Trophoblast cell (in vitro differentiated cells and primary cell): ENCODE measurements around the gene PCLO.

Source experiments
- DNase-seq, 2 donors: peaks; one replicate each; pipeline ENCODE4 v3.0.0-alpha.2; 2016
- H2AFZ ChIP-seq: 2 replicates; pipeline ENCODE4 v1.6.1; 2013; ENCODE audit warnings: low read length, moderate library complexity, mild to moderate bottlenecking; ENCODE audit not compliant: insufficient read depth, poor library complexity
- H2AK5ac ChIP-seq: 2 replicates; pipeline ENCODE4 v1.6.1; 2013; ENCODE audit warnings: mild to moderate bottlenecking, low read length
- H2BK120ac ChIP-seq: 2 replicates; pipeline ENCODE4 v1.6.1; 2013; ENCODE audit warnings: low read length, mild to moderate bottlenecking, moderate library complexity; ENCODE audit not compliant: insufficient read depth, poor library complexity
- H2BK12ac ChIP-seq: 2 replicates; pipeline ENCODE4 v1.6.1; 2013; ENCODE audit warnings: mild to moderate bottlenecking, low read length, moderate library complexity
- H2BK5ac ChIP-seq: 2 replicates; pipeline ENCODE4 v1.6.1; 2013; ENCODE audit warnings: low read length, low read depth, moderate library complexity, mild to moderate bottlenecking; ENCODE audit not compliant: poor library complexity
- H3K14ac ChIP-seq: 2 replicates; pipeline ENCODE4 v1.6.1; 2013; ENCODE audit warnings: mild to moderate bottlenecking, low read length
- H3K18ac ChIP-seq: 2 replicates; pipeline ENCODE4 v1.6.1; 2013; ENCODE audit warnings: mild to moderate bottlenecking, low read length
- H3K23ac ChIP-seq: 2 replicates; pipeline ENCODE4 v1.6.1; 2013; ENCODE audit warnings: low read length
- H3K27ac ChIP-seq: 2 replicates; pipeline ENCODE4 v1.5.1; 2013; ENCODE audit warnings: low read depth, mild to moderate bottlenecking, inconsistent platforms, low read length, moderate library complexity
- H3K27me3 ChIP-seq: 2 replicates; pipeline ENCODE4 v1.6.1; 2013; ENCODE audit warnings: inconsistent platforms, mild to moderate bottlenecking, low read length, moderate library complexity; ENCODE audit not compliant: insufficient read depth
- H3K36me3 ChIP-seq, 2 experiments: 1 replicate in 1 of 2; 2 replicates in 1 of 2; pipeline ENCODE4 v1.6.1; 2013; ENCODE audit warnings: low read length in 2 of 2, mild to moderate bottlenecking in 2 of 2, moderate library complexity in 1 of 2; ENCODE audit not compliant: insufficient read depth in 2 of 2, control insufficient read depth in 1 of 2
- H3K4ac ChIP-seq: 2 replicates; pipeline ENCODE4 v1.6.1; 2013; ENCODE audit warnings: low read depth, mild to moderate bottlenecking, low read length, moderate library complexity
- H3K4me1 ChIP-seq, 2 experiments: 1 replicate in 1 of 2; 2 replicates in 1 of 2; pipeline ENCODE4 v1.6.1; 2013; ENCODE audit warnings: low read length in 2 of 2, mild to moderate bottlenecking in 2 of 2, moderate library complexity in 1 of 2; ENCODE audit not compliant: insufficient read depth in 2 of 2, control insufficient read depth in 1 of 2
- H3K4me2 ChIP-seq: 2 replicates; pipeline ENCODE4 v1.6.1; 2013; ENCODE audit warnings: inconsistent platforms, mild to moderate bottlenecking, low read length, moderate library complexity
- H3K4me3 ChIP-seq: 2 replicates; pipeline ENCODE4 v1.5.1; 2013; ENCODE audit warnings: mild to moderate bottlenecking, low read depth, low read length, inconsistent platforms
- H3K79me1 ChIP-seq: one replicate; pipeline ENCODE4 v1.6.1; 2013; ENCODE audit warnings: low read length
- H3K79me2 ChIP-seq: 2 replicates; pipeline ENCODE4 v1.6.1; 2013; ENCODE audit warnings: low read length, mild to moderate bottlenecking; ENCODE audit not compliant: control insufficient read depth, insufficient read depth, poor library complexity
- H3K9ac ChIP-seq: 2 replicates; pipeline ENCODE4 v1.6.1; 2013; ENCODE audit warnings: mild to moderate bottlenecking, low read length
- H3K9me3 ChIP-seq: 2 replicates; pipeline ENCODE4 v1.6.1; 2013; ENCODE audit warnings: low read depth, mild to moderate bottlenecking, control low read depth, inconsistent platforms, low read length; ENCODE audit not compliant: insufficient read depth
- H4K12ac ChIP-seq: 2 replicates; pipeline ENCODE4 v1.6.1; 2013; ENCODE audit warnings: low read depth, mild to moderate bottlenecking, low read length, moderate library complexity
- H4K8ac ChIP-seq: 2 replicates; pipeline ENCODE4 v1.6.1; 2013; ENCODE audit warnings: low read depth, mild to moderate bottlenecking, low read length, moderate library complexity
- H4K91ac ChIP-seq: one replicate; pipeline ENCODE4 v1.6.1; 2013; ENCODE audit warnings: low read depth, mild to moderate bottlenecking, low read length, moderate library complexity
- WGBS: extraction: QIAGEN DNeasy Blood & Tissue Kit; methylation state at CpG from one replicate; pipeline ENCODE4 v1.1.7; 2013; ENCODE audit warnings: missing lambda C conversion rate; ENCODE audit not compliant: insufficient read length, insufficient coverage; ENCODE audit errors: extremely low coverage; 5-methylcytosine and 5-hydroxymethylcytosine counted together

PCLO gene

DNA sequence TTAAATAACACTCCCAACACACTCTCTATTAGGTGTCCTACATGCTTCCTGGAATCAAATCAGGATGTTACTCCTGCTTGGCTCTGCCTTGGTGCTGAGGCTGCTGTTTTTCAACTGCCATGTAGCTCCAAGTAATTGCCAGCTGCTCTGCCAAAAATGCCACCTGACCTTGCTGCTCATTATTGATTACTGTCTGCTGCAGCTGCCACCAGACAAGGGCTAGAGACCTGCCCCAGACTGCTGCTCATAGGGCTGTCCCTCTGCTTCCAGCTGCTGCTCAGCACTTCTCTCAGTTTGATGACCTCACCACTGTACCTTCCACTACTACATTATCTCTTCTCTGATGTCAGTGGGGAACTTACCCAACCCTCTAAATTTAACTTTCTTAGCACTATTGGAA, 102.5 kb downstream of the PCLO start:
- H2BK12ac ChIP-seq, result no peak overlapping the region
- no peak overlapping the region for H3K4ac ChIP-seq
- H3K14ac ChIP-seq, result no peak overlapping the region
- no peak overlapping the region for H4K12ac ChIP-seq
- H2AFZ ChIP-seq, result no peak overlapping the region
- no peaks in the 10 kb centered on the region for H3K79me1 ChIP-seq
- no peak overlapping the region for H2BK5ac ChIP-seq
- DNase-seq, result no peak
- H3K27me3 ChIP-seq, result no peaks in the 10 kb centered on the region
- H3K27ac ChIP-seq, result no peak overlapping the region
- no peaks in the 10 kb centered on the region for H3K36me3 ChIP-seq
- H3K18ac ChIP-seq, result no peak overlapping the region
- no peak overlapping the region for H3K4me3 ChIP-seq
- H3K9ac ChIP-seq, result no peak overlapping the region
- no peaks in the 10 kb centered on the region for H3K4me1 ChIP-seq
- no peak overlapping the region for H2AK5ac ChIP-seq
- H4K91ac ChIP-seq, result no peak overlapping the region
- H2BK120ac ChIP-seq, result no peak overlapping the region
- no peaks in the 10 kb centered on the region for H3K9me3 ChIP-seq
- no peaks in the 10 kb centered on the region for H3K79me2 ChIP-seq
- H3K4me2 ChIP-seq, result no peak overlapping the region
- no peak overlapping the region for H4K8ac ChIP-seq
- H3K23ac ChIP-seq, result no peak overlapping the region

DNA sequence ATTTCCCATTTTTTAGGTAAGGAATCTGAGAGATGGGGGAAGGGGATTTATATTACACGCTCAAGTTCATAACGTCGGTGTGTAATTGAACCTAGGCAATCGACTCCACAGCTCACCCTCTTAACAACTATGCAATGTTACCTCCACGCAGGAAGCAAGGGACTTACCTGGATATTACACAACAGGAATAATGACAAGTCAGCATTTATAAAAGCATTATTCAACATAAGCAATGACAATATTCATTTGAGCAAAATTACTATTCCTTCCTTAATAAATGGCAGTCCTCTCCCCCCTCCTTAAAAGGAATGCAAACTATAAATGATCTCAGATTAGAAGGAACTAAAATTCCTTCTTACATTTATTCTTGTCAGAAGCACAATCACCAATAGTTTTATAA, 104.0 kb downstream of the PCLO start:
- Histone ChIP-seq H2BK120ac (no peak overlapping the region), H3K36me3 (no peaks in the 10 kb centered on the region), H4K91ac (no peak overlapping the region), H3K9me3 (no peaks in the 10 kb centered on the region), H2BK5ac (no peak overlapping the region), H4K12ac (no peak overlapping the region), H3K23ac (no peak overlapping the region), H3K4ac (no peak overlapping the region), H4K8ac (no peak overlapping the region), H2BK12ac (no peak overlapping the region), H3K4me1 (no peaks in the 10 kb centered on the region), H3K9ac (no peak overlapping the region), H3K14ac (no peak overlapping the region), H3K18ac (no peak overlapping the region), H3K4me2 (no peak overlapping the region), H2AFZ (no peak overlapping the region), H3K79me2 (no peaks in the 10 kb centered on the region), H3K27ac (no peak overlapping the region), H2AK5ac (no peak overlapping the region), H3K27me3 (no peaks in the 10 kb centered on the region), H3K4me3 (no peak overlapping the region), H3K79me1 (no peaks in the 10 kb centered on the region)
- no peak for DNase-seq
- no CpG with 5 or more reads among the region's 5 CpGs for WGBS

- H3K79me1 ChIP-seq, result no peaks in the 10 kb centered on the region
- no peaks in the 10 kb centered on the region for H3K79me2 ChIP-seq
- no peaks in the 10 kb centered on the region for H3K27me3 ChIP-seq
- H2BK5ac ChIP-seq, result no peak overlapping the region
- no peak overlapping the region for H4K8ac ChIP-seq
- no peak overlapping the region for H3K4me3 ChIP-seq
- H3K9me3 ChIP-seq, result no peaks in the 10 kb centered on the region
- no peak overlapping the region for H2AFZ ChIP-seq
- no peak overlapping the region for H2BK12ac ChIP-seq
- no peak overlapping the region for H4K91ac ChIP-seq
- no peak overlapping the region for H3K9ac ChIP-seq
- no peak for DNase-seq
- no peak overlapping the region for H2AK5ac ChIP-seq
- no peak overlapping the region for H3K23ac ChIP-seq
- H3K18ac ChIP-seq, result no peak overlapping the region
- no peak overlapping the region for H3K14ac ChIP-seq
- H2BK120ac ChIP-seq, result no peak overlapping the region
- WGBS, result no CpG with 5 or more reads among the region's 2 CpGs
- no peak overlapping the region for H4K12ac ChIP-seq
- H3K27ac ChIP-seq, result no peak overlapping the region
- H3K4ac ChIP-seq, result no peak overlapping the region
- H3K4me2 ChIP-seq, result no peak overlapping the region
- no peaks in the 10 kb centered on the region for H3K36me3 ChIP-seq
- H3K4me1 ChIP-seq, result no peaks in the 10 kb centered on the region
Measured at GRCh38 chr7:83055197-83055596, 107.5 kb downstream of the PCLO start.

GRCh38 chr7:83054472-83054871, 108.2 kb downstream of the PCLO start:
- no peak for DNase-seq
- H4K12ac ChIP-seq, result no peak overlapping the region
- H3K18ac ChIP-seq, result no peak overlapping the region
- H2BK5ac ChIP-seq, result no peak overlapping the region
- H3K79me1 ChIP-seq, result no peaks in the 10 kb centered on the region
- no peaks in the 10 kb centered on the region for H3K4me1 ChIP-seq
- no peak overlapping the region for H3K4me3 ChIP-seq
- H3K4ac ChIP-seq, result no peak overlapping the region
- no peak overlapping the region for H3K9ac ChIP-seq
- H3K27ac ChIP-seq, result no peak overlapping the region
- H3K9me3 ChIP-seq, result no peaks in the 10 kb centered on the region
- H2BK12ac ChIP-seq, result no peak overlapping the region
- no peak overlapping the region for H2BK120ac ChIP-seq
- H2AFZ ChIP-seq, result no peak overlapping the region
- H3K36me3 ChIP-seq, result no peaks in the 10 kb centered on the region
- no CpG with 5 or more reads among the region's 1 CpG for WGBS
- no peak overlapping the region for H3K4me2 ChIP-seq
- no peak overlapping the region for H4K91ac ChIP-seq
- no peak overlapping the region for H3K23ac ChIP-seq
- no peaks in the 10 kb centered on the region for H3K27me3 ChIP-seq
- H3K14ac ChIP-seq, result no peak overlapping the region
- H4K8ac ChIP-seq, result no peak overlapping the region
- H2AK5ac ChIP-seq, result no peak overlapping the region
- no peaks in the 10 kb centered on the region for H3K79me2 ChIP-seq

DNA sequence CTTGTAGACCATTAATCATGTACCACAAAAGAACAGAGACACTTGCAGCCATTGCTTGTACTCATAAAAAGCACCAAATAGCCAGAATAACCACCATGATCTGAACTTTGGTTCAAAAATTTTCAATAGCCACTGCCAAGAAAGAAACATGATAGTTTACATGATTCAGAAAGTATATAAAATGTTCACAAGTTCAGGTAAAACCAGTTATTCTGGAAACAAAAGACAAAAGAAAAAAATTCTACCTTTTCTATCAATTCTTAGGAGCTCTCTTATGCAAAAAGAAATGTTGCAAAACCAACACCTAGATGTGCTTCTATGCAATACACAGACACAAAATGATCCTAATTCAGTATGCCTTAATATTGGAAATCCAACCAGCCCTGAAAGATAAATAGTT, 108.7 kb downstream of the PCLO start:
- Histone ChIP-seq H2AK5ac (no peak overlapping the region), H3K9ac (no peak overlapping the region), H3K27ac (no peak overlapping the region), H4K91ac (no peak overlapping the region), H3K4me1 (no peaks in the 10 kb centered on the region), H3K14ac (no peak overlapping the region), H3K36me3 (no peaks in the 10 kb centered on the region), H3K9me3 (no peaks in the 10 kb centered on the region), H4K8ac (no peak overlapping the region), H2AFZ (no peak overlapping the region), H4K12ac (no peak overlapping the region), H2BK12ac (no peak overlapping the region), H2BK5ac (no peak overlapping the region), H3K4ac (no peak overlapping the region), H3K18ac (no peak overlapping the region), H3K79me2 (no peaks in the 10 kb centered on the region), H3K4me3 (no peak overlapping the region), H3K23ac (no peak overlapping the region), H3K79me1 (no peaks in the 10 kb centered on the region), H2BK120ac (no peak overlapping the region), H3K27me3 (no peaks in the 10 kb centered on the region), H3K4me2 (no peak overlapping the region)
- DNase-seq, result no peak
